HEK293 (cell line): ENCODE data around the gene TPM1.

Experiments
- CTCF ChIA-PET: fragments of 350-600 bp; formaldehyde crosslinking; extraction: SDS; loops from one replicate; lab custom pipeline; 2021; ENCODE audit warnings: antibody characterized with exemption; lab: Yijun Ruan, JAX
- POLR2A ChIA-PET: fragments of 300-600 bp; formaldehyde crosslinking; extraction: SDS; loops from one replicate; lab custom pipeline; 2020; ENCODE audit warnings: antibody characterized with exemption, inconsistent platforms; lab: Yijun Ruan, JAX
- H3K27ac ChIP-seq: fragments of 200-500 bp; sonication (Bioruptor generic); 2 replicates; pipeline ENCODE4 v1.5.1; 2014; ENCODE audit warnings: low read depth, low read length, control low read depth, inconsistent platforms; ENCODE audit errors: extremely low read depth
- H3K36me3 ChIP-seq, 2 experiments: fragments of 200-500 bp in 1 of 2; sonication (Bioruptor generic) in 1 of 2; 1 replicate in 1 of 2; 2 replicates in 1 of 2; pipeline ENCODE4 v1.5.1; 2014 to 2017; ENCODE audit warnings: inconsistent platforms in 2 of 2, low read length in 2 of 2; ENCODE audit not compliant: control insufficient read depth in 2 of 2, insufficient read depth in 1 of 2
- H3K4me1 ChIP-seq: fragments of 200-500 bp; sonication (Bioruptor generic); 2 replicates; pipeline ENCODE4 v1.5.1; 2014; ENCODE audit warnings: mild to moderate bottlenecking, low read length, inconsistent platforms; ENCODE audit not compliant: control insufficient read depth, insufficient read depth
- H3K4me3 ChIP-seq: 2 replicates; pipeline ENCODE4 v1.5.1; 2011; ENCODE audit warnings: low read depth, mild to moderate bottlenecking, control low read depth, low read length, moderate library complexity
- H3K9me3 ChIP-seq: fragments of 200-500 bp; sonication (Bioruptor generic); 2 replicates; pipeline ENCODE4 v1.5.1; 2014; ENCODE audit warnings: low read depth, low read length, inconsistent platforms; ENCODE audit not compliant: control insufficient read depth, insufficient read depth
- EGR2 ChIP-seq: fragments of 450-650 bp; formaldehyde crosslinking; IDR thresholded peaks from 2 replicates; pipeline ENCODE4 v1.5.1; 2016; ENCODE audit warnings: low read depth, missing biosample characterization, missing genetic modification characterization
- FEZF1 ChIP-seq: fragments of 450-650 bp; formaldehyde crosslinking; IDR thresholded peaks from 2 replicates; pipeline ENCODE4 v1.5.1; 2016; ENCODE audit warnings: missing biosample characterization, missing genetic modification characterization
- GFI1B ChIP-seq: fragments of 450-650 bp; formaldehyde crosslinking; IDR thresholded peaks from 2 replicates; pipeline ENCODE4 v1.5.1; 2016; ENCODE audit warnings: missing biosample characterization, missing genetic modification characterization
- HOXD13 ChIP-seq: sonication (generic); formaldehyde crosslinking; IDR thresholded peaks from 2 replicates; pipeline ENCODE4 v1.8.0; 2022; ENCODE audit warnings: missing genetic modification reagents, borderline replicate concordance
- SCRT2 ChIP-seq: fragments of 450-650 bp; formaldehyde crosslinking; IDR thresholded peaks from 2 replicates; pipeline ENCODE4 v1.5.1; 2016; ENCODE audit warnings: missing biosample characterization, missing genetic modification characterization
- ZNF133 ChIP-seq: fragments of 450-650 bp; formaldehyde crosslinking; IDR thresholded peaks from 2 replicates; pipeline ENCODE4 v1.5.1; 2016; ENCODE audit warnings: missing biosample characterization, missing genetic modification characterization
- ZNF24 ChIP-seq: fragments of 450-650 bp; formaldehyde crosslinking; IDR thresholded peaks from 2 replicates; pipeline ENCODE4 v1.5.1; 2016; ENCODE audit warnings: missing biosample characterization, missing genetic modification characterization
- ZNF350 ChIP-seq: fragments of 450-650 bp; formaldehyde crosslinking; IDR thresholded peaks from 2 replicates; pipeline ENCODE4 v1.5.0; 2017; ENCODE audit warnings: missing biosample characterization, mild to moderate bottlenecking, missing genetic modification characterization
- ZNF433 ChIP-seq: fragments of 450-650 bp; formaldehyde crosslinking; IDR thresholded peaks from 2 replicates; pipeline ENCODE4 v1.5.1; 2016; ENCODE audit warnings: missing biosample characterization, missing genetic modification characterization, low read depth
- ZNF654 ChIP-seq: fragments of 450-650 bp; formaldehyde crosslinking; IDR thresholded peaks from 2 replicates; pipeline ENCODE4 v1.5.1; 2016; ENCODE audit warnings: low read depth, missing biosample characterization, missing genetic modification characterization
- ZNF76 ChIP-seq: fragments of 450-650 bp; formaldehyde crosslinking; IDR thresholded peaks from 2 replicates; pipeline ENCODE4; 2016; ENCODE audit warnings: low read depth, missing biosample characterization, missing genetic modification characterization, borderline replicate concordance
- ZNF776 ChIP-seq: fragments of 450-650 bp; formaldehyde crosslinking; IDR thresholded peaks from 2 replicates; pipeline ENCODE4 v1.5.0; 2017; ENCODE audit warnings: missing biosample characterization, missing genetic modification characterization, borderline replicate concordance
- ZSCAN16 ChIP-seq: fragments of 450-650 bp; formaldehyde crosslinking; IDR thresholded peaks from 2 replicates; pipeline ENCODE4 v1.5.1; 2016; ENCODE audit warnings: missing biosample characterization, missing genetic modification characterization
- TF ChIP-seq, protein P1 (sequence below): fragments of 450-650 bp; formaldehyde crosslinking; IDR thresholded peaks from 2 replicates; pipeline ENCODE4 v1.5.1; 2016; ENCODE audit warnings: missing biosample characterization, missing genetic modification characterization
- TF ChIP-seq, protein P2 (sequence below): fragments of 450-650 bp; formaldehyde crosslinking; IDR thresholded peaks from 2 replicates; pipeline ENCODE4 v1.5.0; 2017; ENCODE audit warnings: missing biosample characterization, missing genetic modification characterization, borderline replicate concordance
- TF ChIP-seq, protein P3 (sequence below): fragments of 450-650 bp; formaldehyde crosslinking; IDR thresholded peaks from 2 replicates; pipeline ENCODE4 v1.5.1; 2016; ENCODE audit warnings: missing biosample characterization, missing genetic modification characterization
- TF ChIP-seq, protein P4 (sequence below): fragments of 450-650 bp; formaldehyde crosslinking; IDR thresholded peaks from 2 replicates; pipeline ENCODE4; 2016; ENCODE audit warnings: missing biosample characterization, missing genetic modification characterization

TPM1 gene

DNA sequence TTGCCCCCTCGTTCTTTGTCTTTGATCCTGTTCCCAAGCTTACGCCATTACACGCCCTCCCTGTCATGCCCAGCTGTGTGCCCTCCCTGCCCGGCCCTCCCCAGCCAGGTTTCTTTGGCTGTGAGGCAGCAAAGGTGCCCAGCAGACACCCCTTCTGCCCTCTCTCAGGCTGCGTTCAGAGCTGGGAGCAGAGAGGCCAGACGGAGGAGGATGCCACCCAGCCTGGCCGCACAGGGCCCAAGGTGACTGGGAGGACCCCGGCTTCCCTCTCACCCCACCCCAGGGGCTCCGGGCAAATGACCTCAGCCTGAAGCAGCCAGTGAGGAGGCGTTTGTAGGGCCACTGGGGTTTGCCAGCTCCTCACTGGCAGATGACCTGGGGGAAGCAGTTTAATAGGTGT is 48.3 kb downstream of the TPM1 start:
- POLR2A ChIA-PET = no interaction called here
- H3K27ac ChIP-seq = no peak overlapping the region

DNA sequence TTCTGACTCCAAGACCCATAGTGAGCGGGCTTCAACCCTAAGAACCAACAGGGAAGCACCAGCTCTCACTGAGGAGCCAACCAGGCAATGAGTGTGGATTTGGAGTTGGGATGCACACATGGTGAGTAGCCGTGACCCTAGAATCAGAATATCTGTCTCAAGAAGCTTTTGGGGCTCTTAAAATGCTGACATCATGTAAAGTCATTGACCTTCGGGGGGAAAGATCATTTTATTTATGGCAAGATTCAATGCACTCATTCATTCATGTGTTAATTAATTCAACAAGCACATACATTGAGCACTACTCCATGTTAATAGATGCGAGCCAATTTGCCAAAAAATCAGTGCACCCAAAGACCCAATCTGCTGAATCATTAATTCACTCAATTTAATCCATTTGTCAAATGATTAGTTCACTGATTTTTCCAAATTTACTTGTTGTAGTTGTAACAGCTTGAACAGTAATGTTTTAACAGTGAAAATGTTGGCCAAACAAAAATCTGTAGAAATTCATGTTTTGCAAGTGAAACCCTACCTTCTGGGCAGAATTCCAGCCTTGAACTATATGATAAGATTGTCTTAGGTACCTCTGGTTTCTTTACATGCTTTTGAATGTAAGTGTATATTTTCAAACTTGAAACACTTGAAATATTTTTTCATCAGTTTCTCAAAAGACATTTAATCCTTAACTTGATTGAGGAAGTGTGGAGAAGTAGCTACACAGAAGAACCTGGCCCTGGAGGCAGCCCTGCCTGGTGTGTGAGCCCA is 49.3 kb downstream of the TPM1 start:
- CTCF ChIA-PET = interaction anchor here (0.7 to 1.6 kb wide), 3 partner anchors 44 to 350 kb away, joined by 4 to 7 read pairs (median 7); no protein-coding TSS in a partner anchor
- POLR2A ChIA-PET = interaction anchor here (1.1 kb wide), 1 partner anchor 310 kb away, joined by 3 read pairs; no protein-coding TSS in a partner anchor
- Histone ChIP-seq H3K36me3 (no peaks in the 10 kb centered on the region), H3K9me3 (no peaks in the 10 kb centered on the region), H3K4me1 (no peaks in the 10 kb centered on the region), H3K4me3 (no peak overlapping the region), H3K27ac (no peak overlapping the region)
- TF ChIP-seq, protein P1, sequence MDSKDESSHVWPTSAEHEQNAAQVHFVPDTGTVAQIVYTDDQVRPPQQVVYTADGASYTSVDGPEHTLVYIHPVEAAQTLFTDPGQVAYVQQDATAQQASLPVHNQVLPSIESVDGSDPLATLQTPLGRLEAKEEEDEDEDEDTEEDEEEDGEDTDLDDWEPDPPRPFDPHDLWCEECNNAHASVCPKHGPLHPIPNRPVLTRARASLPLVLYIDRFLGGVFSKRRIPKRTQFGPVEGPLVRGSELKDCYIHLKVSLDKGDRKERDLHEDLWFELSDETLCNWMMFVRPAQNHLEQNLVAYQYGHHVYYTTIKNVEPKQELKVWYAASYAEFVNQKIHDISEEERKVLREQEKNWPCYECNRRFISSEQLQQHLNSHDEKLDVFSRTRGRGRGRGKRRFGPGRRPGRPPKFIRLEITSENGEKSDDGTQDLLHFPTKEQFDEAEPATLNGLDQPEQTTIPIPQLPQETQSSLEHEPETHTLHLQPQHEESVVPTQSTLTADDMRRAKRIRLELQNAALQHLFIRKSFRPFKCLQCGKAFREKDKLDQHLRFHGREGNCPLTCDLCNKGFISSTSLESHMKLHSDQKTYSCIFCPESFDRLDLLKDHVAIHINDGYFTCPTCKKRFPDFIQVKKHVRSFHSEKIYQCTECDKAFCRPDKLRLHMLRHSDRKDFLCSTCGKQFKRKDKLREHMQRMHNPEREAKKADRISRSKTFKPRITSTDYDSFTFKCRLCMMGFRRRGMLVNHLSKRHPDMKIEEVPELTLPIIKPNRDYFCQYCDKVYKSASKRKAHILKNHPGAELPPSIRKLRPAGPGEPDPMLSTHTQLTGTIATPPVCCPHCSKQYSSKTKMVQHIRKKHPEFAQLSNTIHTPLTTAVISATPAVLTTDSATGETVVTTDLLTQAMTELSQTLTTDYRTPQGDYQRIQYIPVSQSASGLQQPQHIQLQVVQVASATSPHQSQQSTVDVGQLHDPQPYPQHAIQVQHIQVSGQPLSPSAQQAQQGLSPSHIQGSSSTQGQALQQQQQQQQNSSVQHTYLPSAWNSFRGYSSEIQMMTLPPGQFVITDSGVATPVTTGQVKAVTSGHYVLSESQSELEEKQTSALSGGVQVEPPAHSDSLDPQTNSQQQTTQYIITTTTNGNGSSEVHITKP = no peak
- TF ChIP-seq GFI1B (tag by site-specific recombination) (no peak), SCRT2 (tag by site-specific recombination) (no peak), ZNF76 (tag by site-specific recombination) (no peak)
- TF ChIP-seq, protein P2, sequence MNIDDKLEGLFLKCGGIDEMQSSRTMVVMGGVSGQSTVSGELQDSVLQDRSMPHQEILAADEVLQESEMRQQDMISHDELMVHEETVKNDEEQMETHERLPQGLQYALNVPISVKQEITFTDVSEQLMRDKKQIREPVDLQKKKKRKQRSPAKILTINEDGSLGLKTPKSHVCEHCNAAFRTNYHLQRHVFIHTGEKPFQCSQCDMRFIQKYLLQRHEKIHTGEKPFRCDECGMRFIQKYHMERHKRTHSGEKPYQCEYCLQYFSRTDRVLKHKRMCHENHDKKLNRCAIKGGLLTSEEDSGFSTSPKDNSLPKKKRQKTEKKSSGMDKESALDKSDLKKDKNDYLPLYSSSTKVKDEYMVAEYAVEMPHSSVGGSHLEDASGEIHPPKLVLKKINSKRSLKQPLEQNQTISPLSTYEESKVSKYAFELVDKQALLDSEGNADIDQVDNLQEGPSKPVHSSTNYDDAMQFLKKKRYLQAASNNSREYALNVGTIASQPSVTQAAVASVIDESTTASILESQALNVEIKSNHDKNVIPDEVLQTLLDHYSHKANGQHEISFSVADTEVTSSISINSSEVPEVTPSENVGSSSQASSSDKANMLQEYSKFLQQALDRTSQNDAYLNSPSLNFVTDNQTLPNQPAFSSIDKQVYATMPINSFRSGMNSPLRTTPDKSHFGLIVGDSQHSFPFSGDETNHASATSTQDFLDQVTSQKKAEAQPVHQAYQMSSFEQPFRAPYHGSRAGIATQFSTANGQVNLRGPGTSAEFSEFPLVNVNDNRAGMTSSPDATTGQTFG (tag by site-specific recombination) = no peak

More for the DNA sequence above, 48.3 kb downstream of the TPM1 start:
- Histone ChIP-seq H3K4me3 (no peak overlapping the region), H3K36me3 (no peaks in the 10 kb centered on the region), H3K4me1 (no peaks in the 10 kb centered on the region), H3K9me3 (no peaks in the 10 kb centered on the region)
- CTCF ChIA-PET = interaction anchor here (0.7 kb wide), 1 partner anchor 243 kb away, joined by 3 read pairs; no protein-coding TSS in a partner anchor
- TF ChIP-seq ZNF24 (no peak), HOXD13 (no peak), ZNF133 (tag by site-specific recombination) (no peak), EGR2 (tag by site-specific recombination) (no peak), ZNF350 (tag by site-specific recombination) (no peak), ZNF433 (tag by site-specific recombination) (no peak), FEZF1 (tag by site-specific recombination) (no peak), ZSCAN16 (no peak), ZNF654 (tag by site-specific recombination) (no peak), ZNF776 (tag by site-specific recombination) (no peak)
- TF ChIP-seq, protein P3, sequence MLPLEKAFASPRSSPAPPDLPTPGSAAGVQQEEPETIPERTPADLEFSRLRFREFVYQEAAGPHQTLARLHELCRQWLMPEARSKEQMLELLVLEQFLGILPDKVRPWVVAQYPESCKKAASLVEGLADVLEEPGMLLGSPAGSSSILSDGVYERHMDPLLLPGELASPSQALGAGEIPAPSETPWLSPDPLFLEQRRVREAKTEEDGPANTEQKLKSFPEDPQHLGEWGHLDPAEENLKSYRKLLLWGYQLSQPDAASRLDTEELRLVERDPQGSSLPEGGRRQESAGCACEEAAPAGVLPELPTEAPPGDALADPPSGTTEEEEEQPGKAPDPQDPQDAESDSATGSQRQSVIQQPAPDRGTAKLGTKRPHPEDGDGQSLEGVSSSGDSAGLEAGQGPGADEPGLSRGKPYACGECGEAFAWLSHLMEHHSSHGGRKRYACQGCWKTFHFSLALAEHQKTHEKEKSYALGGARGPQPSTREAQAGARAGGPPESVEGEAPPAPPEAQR = no peak
- TF ChIP-seq, protein P4, sequence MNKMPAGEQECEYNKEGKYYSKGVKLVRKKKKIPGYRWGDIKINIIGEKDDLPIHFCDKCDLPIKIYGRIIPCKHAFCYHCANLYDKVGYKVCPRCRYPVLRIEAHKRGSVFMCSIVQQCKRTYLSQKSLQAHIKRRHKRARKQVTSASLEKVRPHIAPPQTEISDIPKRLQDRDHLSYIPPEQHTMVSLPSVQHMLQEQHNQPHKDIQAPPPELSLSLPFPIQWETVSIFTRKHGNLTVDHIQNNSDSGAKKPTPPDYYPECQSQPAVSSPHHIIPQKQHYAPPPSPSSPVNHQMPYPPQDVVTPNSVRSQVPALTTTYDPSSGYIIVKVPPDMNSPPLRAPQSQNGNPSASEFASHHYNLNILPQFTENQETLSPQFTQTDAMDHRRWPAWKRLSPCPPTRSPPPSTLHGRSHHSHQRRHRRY (tag by site-specific recombination) = no peak
